VCaP (cell line): Measurements from ENCODE around the gene LRRFIP1.
A peak's percentile ranks its signal among the peaks of the same experiment; 100 is the strongest.

Source experiments
- H3K27ac ChIP-seq: fragments of 450-650 bp; 2 replicates; pipeline ENCODE4 v1.5.1; 2017
- TF ChIP-seq, protein P1 (sequence below): fragments of 450-650 bp; conservative IDR thresholded peaks from 2 replicates; pipeline ENCODE4 v1.5.1; 2017; ENCODE audit warnings: mild to moderate bottlenecking, moderate library complexity

The LRRFIP1 gene

DNA sequence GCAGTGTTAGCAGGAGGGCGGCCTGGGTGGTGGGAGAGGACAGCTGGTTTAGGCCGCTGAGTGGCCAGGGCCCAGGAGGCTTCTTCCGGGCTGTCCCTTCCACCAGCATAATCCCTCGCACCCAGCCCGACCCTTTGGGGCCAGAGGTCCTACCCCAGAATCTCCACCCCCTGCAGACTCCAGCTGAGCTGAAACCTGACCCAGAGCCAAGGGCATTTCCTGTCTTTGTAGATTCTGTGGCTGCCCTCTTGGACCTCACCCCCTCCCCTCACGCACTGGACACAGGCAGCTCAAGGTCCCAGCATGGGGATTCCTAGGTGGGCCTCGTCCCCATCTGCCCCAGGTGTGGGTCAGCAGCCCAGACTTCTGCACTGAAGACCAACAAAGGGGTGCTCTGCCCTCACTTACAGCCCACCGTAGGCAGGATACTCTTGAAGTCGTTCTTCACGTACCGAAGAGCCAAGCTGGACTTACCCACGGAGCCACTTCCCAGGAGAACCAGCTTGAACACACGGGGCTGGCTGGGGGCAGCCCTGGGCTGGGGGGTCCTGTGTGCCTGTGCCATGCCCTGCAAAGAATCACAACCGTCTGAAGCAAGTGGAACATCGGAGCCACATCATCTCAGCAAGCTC, 41.7 kb upstream of the LRRFIP1 start:
- TF ChIP-seq, protein P1, sequence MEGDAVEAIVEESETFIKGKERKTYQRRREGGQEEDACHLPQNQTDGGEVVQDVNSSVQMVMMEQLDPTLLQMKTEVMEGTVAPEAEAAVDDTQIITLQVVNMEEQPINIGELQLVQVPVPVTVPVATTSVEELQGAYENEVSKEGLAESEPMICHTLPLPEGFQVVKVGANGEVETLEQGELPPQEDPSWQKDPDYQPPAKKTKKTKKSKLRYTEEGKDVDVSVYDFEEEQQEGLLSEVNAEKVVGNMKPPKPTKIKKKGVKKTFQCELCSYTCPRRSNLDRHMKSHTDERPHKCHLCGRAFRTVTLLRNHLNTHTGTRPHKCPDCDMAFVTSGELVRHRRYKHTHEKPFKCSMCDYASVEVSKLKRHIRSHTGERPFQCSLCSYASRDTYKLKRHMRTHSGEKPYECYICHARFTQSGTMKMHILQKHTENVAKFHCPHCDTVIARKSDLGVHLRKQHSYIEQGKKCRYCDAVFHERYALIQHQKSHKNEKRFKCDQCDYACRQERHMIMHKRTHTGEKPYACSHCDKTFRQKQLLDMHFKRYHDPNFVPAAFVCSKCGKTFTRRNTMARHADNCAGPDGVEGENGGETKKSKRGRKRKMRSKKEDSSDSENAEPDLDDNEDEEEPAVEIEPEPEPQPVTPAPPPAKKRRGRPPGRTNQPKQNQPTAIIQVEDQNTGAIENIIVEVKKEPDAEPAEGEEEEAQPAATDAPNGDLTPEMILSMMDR, result no peak
- H3K27ac ChIP-seq, result no peak overlapping the region; the same call in 1 of the 2 replicates

DNA sequence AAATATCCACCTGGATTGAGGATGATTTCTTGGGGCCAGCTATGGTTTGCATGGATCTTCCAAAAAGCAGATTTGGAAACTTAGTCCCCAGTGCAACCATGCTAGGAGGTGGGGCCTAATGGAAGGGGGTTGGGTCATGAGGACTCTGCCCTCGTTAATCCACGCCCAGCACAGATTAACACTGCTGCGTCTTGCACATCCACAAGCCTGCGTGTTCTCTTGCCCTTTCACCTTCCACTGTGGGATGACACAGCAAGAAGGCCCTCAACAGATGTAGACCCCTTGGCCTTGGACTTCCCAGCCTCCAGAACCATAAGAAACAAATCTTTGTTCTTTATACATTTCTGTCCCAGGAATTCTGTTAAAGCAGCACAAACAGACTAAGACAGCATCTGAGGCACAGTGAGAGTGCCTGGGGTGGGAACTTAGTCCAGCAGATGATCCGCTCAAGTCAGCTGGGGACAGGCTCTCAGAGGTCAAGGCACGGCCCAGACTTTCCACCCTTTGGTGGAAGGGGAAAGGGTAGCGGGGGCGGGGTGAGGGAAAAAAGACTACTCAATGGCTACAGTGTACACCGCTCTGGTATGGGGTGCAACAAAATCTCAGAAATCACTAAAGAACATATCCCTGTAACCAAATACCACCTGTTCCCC, 39.2 kb upstream of the LRRFIP1 start:
- TF ChIP-seq, protein P1, result no peak
- H3K27ac ChIP-seq, result peak overlapping the region; percentile 95

DNA sequence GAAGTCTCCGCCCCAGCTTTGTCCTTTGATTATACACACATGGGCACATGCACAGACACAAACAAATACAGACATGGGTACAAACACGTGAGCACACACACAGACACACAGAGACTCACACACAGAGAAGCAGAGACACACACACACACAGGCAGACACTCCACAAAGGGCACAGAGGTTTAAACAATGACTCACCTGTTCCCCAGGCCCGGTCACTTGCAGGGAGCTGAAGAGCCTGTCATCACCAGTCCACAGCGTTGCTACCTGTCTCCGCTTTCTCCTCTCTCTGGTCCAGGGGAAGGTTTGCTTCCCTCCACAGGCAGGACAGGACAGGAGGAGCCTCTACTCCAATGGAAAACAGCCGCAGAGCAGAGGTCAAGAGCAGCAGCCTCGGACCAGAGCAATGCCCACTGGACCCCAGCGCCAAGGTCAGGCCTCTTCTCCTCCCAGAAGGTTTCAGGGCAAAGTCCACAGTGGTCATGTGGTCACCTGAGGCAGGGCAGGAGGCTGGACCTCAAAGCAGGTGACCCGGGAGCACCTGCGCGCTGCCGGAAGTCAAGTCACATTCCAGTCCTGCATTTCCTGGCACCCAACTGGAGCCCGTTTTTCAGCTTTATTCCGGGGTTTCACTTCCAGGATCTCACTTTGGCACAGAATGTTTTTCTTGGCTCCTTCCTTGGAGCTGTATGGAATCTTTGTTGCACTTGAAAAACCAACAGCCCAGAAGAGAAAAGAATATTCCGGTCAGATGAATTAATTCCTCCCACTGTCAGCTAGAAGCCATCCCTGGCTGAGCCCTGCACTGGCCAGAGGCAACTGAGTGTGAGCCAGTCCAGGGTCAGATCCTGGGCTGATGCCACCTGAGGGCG, 36.9 kb upstream of the LRRFIP1 start, which contains the start of gene RAB17:
Gene RAB17, minus strand, starts transcription at position 463 of the 869 bp plus-strand sequence. CDS start 4,580 bp downstream, outside the sequence.
- peak within 1 kb of the TSS; percentile 95 for H3K27ac ChIP-seq
- TF ChIP-seq, protein P1, result no peak

DNA sequence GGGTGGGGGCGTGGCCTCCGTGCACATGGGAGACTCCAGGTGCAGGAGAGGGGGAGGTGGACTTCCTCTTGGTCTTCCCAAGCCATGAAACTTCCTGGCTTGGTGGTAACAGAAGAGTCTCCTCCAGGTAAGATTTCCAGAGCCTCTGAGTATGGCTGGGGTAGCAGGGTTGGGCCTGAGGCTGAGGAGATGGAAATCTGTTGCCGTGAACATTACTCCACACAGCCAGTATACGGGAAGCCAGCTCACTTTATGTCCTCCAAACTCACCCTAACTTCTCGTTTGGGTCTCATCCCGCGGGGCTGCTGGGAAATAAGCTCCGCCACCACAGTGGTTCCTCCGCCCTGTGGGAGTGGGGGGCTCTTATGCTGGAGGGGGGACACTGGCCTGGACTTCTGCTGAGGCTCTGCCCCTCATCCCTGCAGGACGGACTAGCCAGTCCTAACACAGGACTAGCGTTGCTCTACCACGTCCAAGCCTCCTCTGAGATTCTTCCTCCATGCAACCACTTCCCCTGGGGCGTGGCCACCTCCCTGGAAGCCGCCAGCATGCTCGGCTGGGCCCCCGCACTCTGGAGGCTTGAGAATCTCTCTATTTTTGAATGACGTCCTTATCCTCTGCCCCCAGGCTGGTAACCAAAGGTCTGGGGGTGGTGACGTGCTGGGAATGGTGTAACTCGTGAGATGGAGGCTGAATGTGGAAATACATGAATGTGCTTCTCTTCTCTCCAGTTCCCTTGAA, 36.1 kb upstream of the LRRFIP1 start:
- TF ChIP-seq, protein P1, result no peak
- peak overlapping the region; percentile 95 for H3K27ac ChIP-seq

DNA sequence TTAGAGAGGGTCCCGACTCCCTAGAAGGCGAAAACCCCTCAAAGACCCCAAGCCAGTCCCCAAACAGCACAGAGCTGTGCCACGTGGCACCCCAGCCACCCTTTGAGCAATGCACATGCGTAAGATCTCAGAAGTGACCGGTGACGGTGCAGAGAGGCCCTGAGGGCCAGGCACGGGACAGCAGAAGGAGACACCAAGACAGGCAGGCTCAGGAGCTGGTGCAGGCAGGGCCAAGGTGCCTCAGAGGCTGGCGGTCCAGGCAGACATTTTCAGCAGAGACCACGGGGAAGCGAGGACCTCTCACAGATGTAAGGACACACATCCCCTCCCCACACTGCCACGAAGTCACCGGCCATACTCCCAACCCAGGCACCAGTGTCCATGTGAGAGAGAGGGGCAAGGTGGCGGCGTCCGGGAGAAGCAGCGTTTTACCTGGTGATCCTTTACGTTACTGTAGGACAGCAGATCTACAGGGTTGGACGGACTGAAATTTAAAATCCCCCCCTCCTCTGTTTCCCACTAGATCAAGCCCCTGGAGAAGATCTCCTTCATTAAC, 34.9 kb upstream of the LRRFIP1 start:
- peak overlapping the region; percentile 95 for H3K27ac ChIP-seq
- TF ChIP-seq, protein P1, result no peak

DNA sequence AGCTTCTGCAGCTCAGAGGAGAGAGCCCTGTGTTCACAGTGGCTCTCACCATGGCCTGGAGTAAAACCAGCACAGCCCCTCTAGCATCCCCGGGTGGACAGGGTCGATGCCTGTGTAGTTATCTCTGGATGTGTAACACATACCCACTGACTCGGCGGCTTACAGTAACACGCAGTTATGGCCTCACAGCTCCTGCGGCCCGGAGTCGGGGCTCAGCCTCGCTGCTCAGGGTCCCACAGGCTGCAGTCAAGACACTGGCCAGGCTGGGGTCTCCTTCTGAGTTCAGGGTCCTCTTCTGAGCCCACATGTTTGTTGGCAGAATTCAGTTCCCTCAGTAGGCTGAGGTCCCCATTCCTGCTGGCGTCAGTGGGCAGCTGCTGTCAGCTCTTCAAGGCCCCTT, 34.4 kb upstream of the LRRFIP1 start:
- TF ChIP-seq, protein P1, result no peak
- peak overlapping the region; percentile 95; the same call in 1 of the 2 replicates for H3K27ac ChIP-seq
